Measurements from ENCODE around the gene VSTM2A. TPM values are rescaled to one million over a fixed set of nuclear protein-coding genes. Genes with fewer than 3 reads are reported as not detected.

VSTM2A gene
- total RNA-seq, 2 experiments from 2014 or later = not detected

- ATAC-seq = no peak
- no peaks in the 10 kb centered on the region for H3K9me3 Mint-ChIP-seq
- H3K4me3 Mint-ChIP-seq = no peak overlapping the region
- ChIA-PET CTCF (no interaction called here), POLR2A (no interaction called here)
- no peak for TF ChIP-seq CTCF (IDR thresholded peaks at IDR 0.05)
- intact Hi-C loops (cut with micrococcal nuclease) = no loop called here
- H3K4me1 Mint-ChIP-seq (ENCODE audit: low read depth) = no peaks in the 10 kb centered on the region
- no peak overlapping the region for H3K27ac Mint-ChIP-seq
- DNase-seq = no peak
- H3K27me3 Mint-ChIP-seq = no peaks in the 10 kb centered on the region
- H3K36me3 Mint-ChIP-seq (ENCODE audit: low read depth) = no peaks in the 10 kb centered on the region
These were observed 21.2 kb downstream of the VSTM2A start for GRCh38 chr7:54563329-54563916.

- TF ChIP-seq CTCF (IDR thresholded peaks at IDR 0.05) = no peak
- H3K27me3 Mint-ChIP-seq = no peaks in the 10 kb centered on the region
- intact Hi-C loops (cut with micrococcal nuclease) = no loop called here
- no peaks in the 10 kb centered on the region for H3K4me1 Mint-ChIP-seq (ENCODE audit: low read depth)
- ATAC-seq (no peak), DNase-seq (no peak)
- H3K9me3 Mint-ChIP-seq = no peaks in the 10 kb centered on the region
- H3K4me3 Mint-ChIP-seq = no peak overlapping the region
- ChIA-PET CTCF (no interaction called here), POLR2A (no interaction called here)
- no peak overlapping the region for H3K27ac Mint-ChIP-seq
- no peaks in the 10 kb centered on the region for H3K36me3 Mint-ChIP-seq (ENCODE audit: low read depth)
These were observed 23.3 kb downstream of the VSTM2A start for GRCh38 chr7:54565432-54565831.

- no peaks in the 10 kb centered on the region for H3K4me1 Mint-ChIP-seq (ENCODE audit: low read depth)
- H3K9me3 Mint-ChIP-seq = peaks cover 4% of the 10 kb centered on the region
- H3K36me3 Mint-ChIP-seq (ENCODE audit: low read depth) = no peaks in the 10 kb centered on the region
- ChIA-PET CTCF (no interaction called here), POLR2A (no interaction called here)
- no peak overlapping the region for H3K27ac Mint-ChIP-seq
- no peak for ATAC-seq
- TF ChIP-seq CTCF (IDR thresholded peaks at IDR 0.05) = no peak
- no peak for DNase-seq
- intact Hi-C loops (cut with micrococcal nuclease) = no loop called here
- H3K4me3 Mint-ChIP-seq = no peak overlapping the region
- no peaks in the 10 kb centered on the region for H3K27me3 Mint-ChIP-seq
These were observed 39.3 kb downstream of the VSTM2A start for GRCh38 chr7:54581511-54581910.

- no peaks in the 10 kb centered on the region for H3K36me3 Mint-ChIP-seq (ENCODE audit: low read depth)
- DNase-seq (no peak), ATAC-seq (no peak)
- no peaks in the 10 kb centered on the region for H3K4me1 Mint-ChIP-seq (ENCODE audit: low read depth)
- H3K27me3 Mint-ChIP-seq = no peaks in the 10 kb centered on the region
- no peak overlapping the region for H3K27ac Mint-ChIP-seq
- CTCF ChIA-PET = no interaction called here
- H3K4me3 Mint-ChIP-seq = no peak overlapping the region
- intact Hi-C loops (cut with micrococcal nuclease) = no loop called here
- peaks cover 7% of the 10 kb centered on the region for H3K9me3 Mint-ChIP-seq
- POLR2A ChIA-PET = no interaction called here
- no peak for TF ChIP-seq CTCF (IDR thresholded peaks at IDR 0.05)
These were observed 49.5 kb downstream of the VSTM2A start for GRCh38 chr7:54591404-54592386.

- DNase-seq (no peak), ATAC-seq (no peak)
- ChIA-PET POLR2A (no interaction called here), CTCF (no interaction called here)
- H3K27me3 Mint-ChIP-seq = no peaks in the 10 kb centered on the region
- peaks cover 14% of the 10 kb centered on the region for H3K9me3 Mint-ChIP-seq
- H3K4me1 Mint-ChIP-seq (ENCODE audit: low read depth) = no peaks in the 10 kb centered on the region
- no peak overlapping the region for H3K27ac Mint-ChIP-seq
- no peaks in the 10 kb centered on the region for H3K36me3 Mint-ChIP-seq (ENCODE audit: low read depth)
- no peak overlapping the region for H3K4me3 Mint-ChIP-seq
- no peak for TF ChIP-seq CTCF (IDR thresholded peaks at IDR 0.05)
- intact Hi-C loops (cut with micrococcal nuclease) = no loop called here
These were observed 54.6 kb downstream of the VSTM2A start for GRCh38 chr7:54596747-54597146.
